GDM1 (cell line): ENCODE results near the gene AMPH.

Source experiments
- DNase-seq: peaks from one replicate; lab custom pipeline; 2025; lab: John Stamatoyannopoulos, UW

AMPH gene

GRCh38 chr7:38542156-38542555 lies 89.0 kb downstream of the AMPH start:
- DNase-seq: no peak

- DNase-seq: no peak
These were observed 89.7 kb downstream of the AMPH start for GRCh38 chr7:38541440-38541839.

- no peak for DNase-seq
These were observed 91.6 kb downstream of the AMPH start for GRCh38 chr7:38539477-38540081.

- no peak for DNase-seq
These were observed 96.1 kb downstream of the AMPH start for GRCh38 chr7:38535073-38535472.

GRCh38 chr7:38525857-38526256 lies 105.3 kb downstream of the AMPH start:
- no peak for DNase-seq

GRCh38 chr7:38524786-38525185 lies 106.4 kb downstream of the AMPH start:
- no peak for DNase-seq

- no peak for DNase-seq
These were observed 110.4 kb downstream of the AMPH start for GRCh38 chr7:38520741-38521140.

GRCh38 chr7:38518541-38518940 lies 112.6 kb downstream of the AMPH start:
- no peak for DNase-seq

- DNase-seq: no peak
These were observed 118.5 kb downstream of the AMPH start for GRCh38 chr7:38512704-38513103.

- DNase-seq: no peak
These were observed 118.9 kb downstream of the AMPH start for GRCh38 chr7:38512291-38512690.

- no peak for DNase-seq
These were observed 123.8 kb downstream of the AMPH start for GRCh38 chr7:38507384-38507783.

GRCh38 chr7:38506756-38507155 lies 124.4 kb downstream of the AMPH start:
- no peak for DNase-seq

- no peak for DNase-seq
These were observed 125.2 kb downstream of the AMPH start for GRCh38 chr7:38506004-38506403.

- no peak for DNase-seq
These were observed 126.5 kb downstream of the AMPH start for GRCh38 chr7:38504684-38505083.

- DNase-seq: no peak
These were observed 128.3 kb downstream of the AMPH start for GRCh38 chr7:38502848-38503247.

GRCh38 chr7:38502289-38502688 lies 128.9 kb downstream of the AMPH start:
- no peak for DNase-seq

- no peak for DNase-seq
These were observed 139.2 kb downstream of the AMPH start for GRCh38 chr7:38492010-38492409.

GRCh38 chr7:38482521-38482920 lies 148.7 kb downstream of the AMPH start:
- DNase-seq: no peak

- DNase-seq: no peak
These were observed 149.8 kb downstream of the AMPH start for GRCh38 chr7:38481401-38481800.

- no peak for DNase-seq
These were observed 152.8 kb downstream of the AMPH start for GRCh38 chr7:38478404-38478803.

- DNase-seq: no peak
These were observed 153.8 kb downstream of the AMPH start for GRCh38 chr7:38477333-38477732.

- DNase-seq: no peak
These were observed 154.4 kb downstream of the AMPH start for GRCh38 chr7:38476764-38477163.

GRCh38 chr7:38465956-38466355 lies 165.2 kb downstream of the AMPH start:
- DNase-seq: no peak
